PFSK-1 (cell line): ENCODE data around the gene LDLRAD4.

Experiments
- FOXP2 ChIP-seq: optimal IDR thresholded peaks from 2 replicates; pipeline ENCODE3; 2011; ENCODE audit warnings: borderline replicate concordance, control low read depth, inconsistent platforms; ENCODE audit not compliant: insufficient read depth; ENCODE audit errors: extremely low read length, extremely low read depth
- POLR2AphosphoS5 ChIP-seq: IDR thresholded peaks from 2 replicates; pipeline ENCODE4 v1.6.1; 2012; ENCODE audit warnings: low read depth, mild to moderate bottlenecking, control low read depth, low read length, moderate library complexity
- SIN3A ChIP-seq: IDR thresholded peaks from 2 replicates; pipeline ENCODE4 v1.6.1; 2012; ENCODE audit warnings: mild to moderate bottlenecking, low read length, moderate library complexity, borderline replicate concordance; ENCODE audit not compliant: insufficient read depth
- TAF1 ChIP-seq: IDR thresholded peaks from 2 replicates; pipeline ENCODE4 v1.6.1; 2012; ENCODE audit warnings: low read length, control low read depth, borderline replicate concordance; ENCODE audit not compliant: insufficient read depth
- TF ChIP-seq, protein P1 (sequence below), 2 experiments: IDR thresholded peaks; 2 replicates each; pipeline versions ENCODE4 v1.6.1 to v1.8.0; 2011 to 2012; ENCODE audit warnings: low read depth in 2 of 2, low read length in 2 of 2, control low read depth in 1 of 2, inconsistent platforms in 1 of 2, mild to moderate bottlenecking in 1 of 2, moderate library complexity in 1 of 2; ENCODE audit not compliant: insufficient read depth in 1 of 2

The LDLRAD4 gene

GRCh38 chr18:13539843-13540476, 321.4 kb downstream of the LDLRAD4 start:
- TF ChIP-seq FOXP2 (no peak), SIN3A (no peak), POLR2AphosphoS5 (no peak), TAF1 (no peak)
- TF ChIP-seq, protein P1, sequence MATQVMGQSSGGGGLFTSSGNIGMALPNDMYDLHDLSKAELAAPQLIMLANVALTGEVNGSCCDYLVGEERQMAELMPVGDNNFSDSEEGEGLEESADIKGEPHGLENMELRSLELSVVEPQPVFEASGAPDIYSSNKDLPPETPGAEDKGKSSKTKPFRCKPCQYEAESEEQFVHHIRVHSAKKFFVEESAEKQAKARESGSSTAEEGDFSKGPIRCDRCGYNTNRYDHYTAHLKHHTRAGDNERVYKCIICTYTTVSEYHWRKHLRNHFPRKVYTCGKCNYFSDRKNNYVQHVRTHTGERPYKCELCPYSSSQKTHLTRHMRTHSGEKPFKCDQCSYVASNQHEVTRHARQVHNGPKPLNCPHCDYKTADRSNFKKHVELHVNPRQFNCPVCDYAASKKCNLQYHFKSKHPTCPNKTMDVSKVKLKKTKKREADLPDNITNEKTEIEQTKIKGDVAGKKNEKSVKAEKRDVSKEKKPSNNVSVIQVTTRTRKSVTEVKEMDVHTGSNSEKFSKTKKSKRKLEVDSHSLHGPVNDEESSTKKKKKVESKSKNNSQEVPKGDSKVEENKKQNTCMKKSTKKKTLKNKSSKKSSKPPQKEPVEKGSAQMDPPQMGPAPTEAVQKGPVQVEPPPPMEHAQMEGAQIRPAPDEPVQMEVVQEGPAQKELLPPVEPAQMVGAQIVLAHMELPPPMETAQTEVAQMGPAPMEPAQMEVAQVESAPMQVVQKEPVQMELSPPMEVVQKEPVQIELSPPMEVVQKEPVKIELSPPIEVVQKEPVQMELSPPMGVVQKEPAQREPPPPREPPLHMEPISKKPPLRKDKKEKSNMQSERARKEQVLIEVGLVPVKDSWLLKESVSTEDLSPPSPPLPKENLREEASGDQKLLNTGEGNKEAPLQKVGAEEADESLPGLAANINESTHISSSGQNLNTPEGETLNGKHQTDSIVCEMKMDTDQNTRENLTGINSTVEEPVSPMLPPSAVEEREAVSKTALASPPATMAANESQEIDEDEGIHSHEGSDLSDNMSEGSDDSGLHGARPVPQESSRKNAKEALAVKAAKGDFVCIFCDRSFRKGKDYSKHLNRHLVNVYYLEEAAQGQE (IDR thresholded peaks at IDR 0.05; ENCODE audit: insufficient read depth in 1 of 2, low read depth in 2 of 2, low read length in 2 of 2), result no peak

- TF ChIP-seq, protein P1 (IDR thresholded peaks at IDR 0.05; ENCODE audit: insufficient read depth in 1 of 2, low read depth in 2 of 2, low read length in 2 of 2), result no peak
- TF ChIP-seq POLR2AphosphoS5 (no peak), SIN3A (no peak), TAF1 (no peak), FOXP2 (no peak)
Measured at GRCh38 chr18:13540477-13541182, 322.1 kb downstream of the LDLRAD4 start.

DNA sequence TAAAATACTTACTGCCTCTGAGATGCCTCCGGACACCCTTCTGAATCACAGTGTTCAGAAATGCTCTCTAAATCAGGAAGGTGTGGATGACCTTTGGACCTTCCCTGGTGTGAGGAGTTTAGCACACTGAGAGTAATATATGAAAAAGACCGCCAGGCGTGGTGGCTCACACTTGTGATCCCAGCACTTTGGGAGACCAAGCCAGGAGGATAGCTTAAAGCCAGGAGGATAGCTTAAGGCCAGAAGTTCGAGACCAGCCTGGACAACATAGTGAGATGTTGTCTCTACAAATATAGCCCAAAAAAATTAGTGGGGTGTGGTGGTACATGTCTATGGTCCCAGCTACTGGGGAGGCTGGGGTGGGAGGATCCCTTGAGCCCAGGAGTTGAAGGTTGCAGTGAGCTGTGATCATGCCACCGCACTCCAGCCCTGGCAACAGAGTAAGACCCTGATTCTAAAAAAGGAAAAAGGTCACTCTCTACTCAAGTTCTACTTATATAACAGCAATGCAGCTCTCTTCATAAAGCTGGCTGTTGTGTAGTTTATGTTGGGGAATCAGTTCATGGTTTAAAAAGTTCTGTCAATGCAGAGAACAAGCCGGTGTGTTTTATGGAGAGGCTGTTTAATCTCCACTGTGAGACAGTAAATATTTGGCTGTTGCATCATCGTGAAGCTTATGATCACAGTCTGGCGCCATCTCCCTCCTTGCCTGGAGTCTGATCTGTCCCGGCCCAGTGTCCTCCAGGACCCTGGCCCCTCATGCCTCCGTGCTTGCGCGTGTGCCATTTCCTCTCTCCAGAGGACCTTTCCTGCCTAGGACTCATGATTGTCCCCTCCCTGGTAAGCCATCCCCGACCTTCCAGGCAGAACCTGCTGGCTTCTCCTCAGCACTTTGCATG, 323.3 kb downstream of the LDLRAD4 start:
- TF ChIP-seq SIN3A, result no peak
- no peak for TF ChIP-seq POLR2AphosphoS5
- TF ChIP-seq, protein P1 (IDR thresholded peaks at IDR 0.05; ENCODE audit: insufficient read depth in 1 of 2, low read depth in 2 of 2, low read length in 2 of 2), result no peak
- no peak for TF ChIP-seq FOXP2
- no peak for TF ChIP-seq TAF1

GRCh38 chr18:13542520-13542847, 323.9 kb downstream of the LDLRAD4 start:
- TF ChIP-seq POLR2AphosphoS5 (no peak), SIN3A (no peak), TAF1 (no peak), FOXP2 (no peak)
- TF ChIP-seq, protein P1 (IDR thresholded peaks at IDR 0.05; ENCODE audit: insufficient read depth in 1 of 2, low read depth in 2 of 2, low read length in 2 of 2), result no peak
